B cell (primary cell): ENCODE results near the gene NFKBIB.

Experiments used
- CTCF ChIP-seq: fragments of 200-600 bp; IDR thresholded peaks from one replicate; pipeline ENCODE4 v1.8.0; 2022; ENCODE audit warnings: antibody characterized with exemption, mild to moderate bottlenecking
- EZH2 ChIP-seq: IDR thresholded peaks from 2 replicates; pipeline ENCODE4 v1.6.1; 2012; ENCODE audit warnings: borderline replicate concordance, low read depth, mild to moderate bottlenecking, moderate library complexity, low read length; ENCODE audit not compliant: insufficient read depth, poor library complexity, severe bottlenecking

- TF ChIP-seq CTCF (peak; percentile 47), EZH2 (no peak)
These were observed 32.8 kb downstream of the NFKBIB start for GRCh38 chr19:38932425-38933179.
